GM18508 (cell line): ENCODE measurements around the gene ARHGEF26.

ENCODE experiments used
- ATAC-seq: cut with Tn5 transposase; IDR thresholded peaks from one replicate; pipeline ENCODE4 v1.9.1; 2021; ENCODE audit warnings: moderate number of reproducible peaks; ENCODE audit not compliant: insufficient read depth, unreplicated experiment

The ARHGEF26 gene

GRCh38 chr3:154113609-154114008, 7.6 kb upstream of the ARHGEF26 start:
- ATAC-seq: no peak

GRCh38 chr3:154115332-154115731, 5.9 kb upstream of the ARHGEF26 start:
- ATAC-seq: no peak

GRCh38 chr3:154119951-154120350, 1.2 kb upstream of the ARHGEF26 start:
- no peak for ATAC-seq

GRCh38 chr3:154121701-154122551, 736 bp downstream of the ARHGEF26 start:
- no peak for ATAC-seq

- ATAC-seq: no peak
Observed at GRCh38 chr3:154122552-154122911, 1.3 kb downstream of the ARHGEF26 start.

GRCh38 chr3:154122912-154123559, 1.8 kb downstream of the ARHGEF26 start:
- no peak for ATAC-seq

- ATAC-seq: no peak
Observed at GRCh38 chr3:154123906-154124305, 2.7 kb downstream of the ARHGEF26 start.

- no peak for ATAC-seq
Observed at GRCh38 chr3:154125378-154126030, 4.3 kb downstream of the ARHGEF26 start.

- ATAC-seq: no peak
Observed at GRCh38 chr3:154126651-154127050, 5.5 kb downstream of the ARHGEF26 start.

- ATAC-seq: no peak
Observed at GRCh38 chr3:154129625-154130024, 8.4 kb downstream of the ARHGEF26 start.

- no peak for ATAC-seq
Observed at GRCh38 chr3:154130540-154130939, 9.3 kb downstream of the ARHGEF26 start.

- ATAC-seq: no peak
Observed at GRCh38 chr3:154131830-154132229, 10.6 kb downstream of the ARHGEF26 start.

GRCh38 chr3:154132777-154133375, 11.7 kb downstream of the ARHGEF26 start:
- no peak for ATAC-seq

GRCh38 chr3:154135511-154136173, 14.5 kb downstream of the ARHGEF26 start:
- ATAC-seq: no peak

- ATAC-seq: no peak
Observed at GRCh38 chr3:154137036-154137435, 15.8 kb downstream of the ARHGEF26 start.

- no peak for ATAC-seq
Observed at GRCh38 chr3:154139996-154140436, 18.8 kb downstream of the ARHGEF26 start.

GRCh38 chr3:154142608-154143007, 21.4 kb downstream of the ARHGEF26 start:
- no peak for ATAC-seq

GRCh38 chr3:154143873-154144272, 22.7 kb downstream of the ARHGEF26 start:
- no peak for ATAC-seq

GRCh38 chr3:154144825-154145465, 23.8 kb downstream of the ARHGEF26 start:
- ATAC-seq: no peak

GRCh38 chr3:154148541-154148940, 27.4 kb downstream of the ARHGEF26 start:
- no peak for ATAC-seq
